DND-41 (cell line): ENCODE data around the gene SGK1.

Source experiments
- ATAC-seq: fragments of 200-7000 bp; cut with Tn5 transposase; 3 replicates; pipeline ENCODE4 v1.9.1; 2021; ENCODE audit warnings: low read depth; ENCODE audit not compliant: insufficient read depth
- DNase-seq: peaks from one replicate; pipeline ENCODE4 v3.0.0-alpha.2; 2020
- H2AFZ ChIP-seq: 2 replicates; pipeline ENCODE4 v1.6.0; 2012; ENCODE audit warnings: low read depth, low read length
- H3K27ac ChIP-seq: 2 replicates; pipeline ENCODE4 v1.5.1; 2012; ENCODE audit warnings: low read length, inconsistent platforms
- H3K27me3 ChIP-seq: fragments of 200-600 bp; sonication (generic); 2 replicates; pipeline ENCODE4 v1.6.0; 2012; ENCODE audit warnings: low read length, mild to moderate bottlenecking, inconsistent platforms; ENCODE audit not compliant: insufficient read depth, poor library complexity
- H3K36me3 ChIP-seq: 2 replicates; pipeline ENCODE4 v1.5.1; 2012; ENCODE audit warnings: low read length, inconsistent platforms; ENCODE audit not compliant: insufficient read depth
- H3K4me1 ChIP-seq: 2 replicates; pipeline ENCODE4 v1.5.1; 2012; ENCODE audit warnings: mild to moderate bottlenecking, low read length; ENCODE audit not compliant: insufficient read depth
- H3K4me2 ChIP-seq: 2 replicates; pipeline ENCODE4 v1.6.0; 2012; ENCODE audit warnings: mild to moderate bottlenecking, moderate library complexity, low read length, inconsistent platforms; ENCODE audit not compliant: insufficient read depth
- H3K4me3 ChIP-seq, 2 experiments: fragments of 200-600 bp in 1 of 2; shearing (Covaris generic) in 1 of 2; 2 replicates each; pipeline ENCODE4 v1.5.1; 2012 to 2016; ENCODE audit warnings: inconsistent platforms in 2 of 2, low read length in 2 of 2, mild to moderate bottlenecking in 2 of 2, low read depth in 1 of 2, moderate library complexity in 1 of 2
- H3K79me2 ChIP-seq: 2 replicates; pipeline ENCODE4 v1.6.0; 2012; ENCODE audit warnings: low read length, inconsistent platforms; ENCODE audit not compliant: insufficient read depth
- H3K9ac ChIP-seq: 2 replicates; pipeline ENCODE4 v1.6.0; 2012; ENCODE audit warnings: low read depth, mild to moderate bottlenecking, inconsistent platforms, low read length, moderate library complexity
- H3K9me3 ChIP-seq: 2 replicates; pipeline ENCODE4 v1.5.1; 2012; ENCODE audit warnings: low read length, moderate library complexity, mild to moderate bottlenecking, inconsistent platforms; ENCODE audit not compliant: insufficient read depth, severe bottlenecking
- H4K20me1 ChIP-seq: 2 replicates; pipeline ENCODE4 v1.6.0; 2012; ENCODE audit warnings: low read length; ENCODE audit not compliant: insufficient read depth
- EZH2 ChIP-seq: IDR thresholded peaks from 3 replicates; pipeline ENCODE4 v1.6.1; 2012; ENCODE audit warnings: borderline replicate concordance, low read depth, mild to moderate bottlenecking, moderate library complexity, low read length, inconsistent platforms; ENCODE audit not compliant: severe bottlenecking
- TF ChIP-seq, protein P1 (sequence below): IDR thresholded peaks from 2 replicates; pipeline ENCODE4 v1.5.1; 2012; ENCODE audit warnings: borderline replicate concordance, low read length, moderate library complexity, mild to moderate bottlenecking; ENCODE audit not compliant: poor library complexity, severe bottlenecking; ENCODE audit errors: extremely low read depth

SGK1 gene

DNA sequence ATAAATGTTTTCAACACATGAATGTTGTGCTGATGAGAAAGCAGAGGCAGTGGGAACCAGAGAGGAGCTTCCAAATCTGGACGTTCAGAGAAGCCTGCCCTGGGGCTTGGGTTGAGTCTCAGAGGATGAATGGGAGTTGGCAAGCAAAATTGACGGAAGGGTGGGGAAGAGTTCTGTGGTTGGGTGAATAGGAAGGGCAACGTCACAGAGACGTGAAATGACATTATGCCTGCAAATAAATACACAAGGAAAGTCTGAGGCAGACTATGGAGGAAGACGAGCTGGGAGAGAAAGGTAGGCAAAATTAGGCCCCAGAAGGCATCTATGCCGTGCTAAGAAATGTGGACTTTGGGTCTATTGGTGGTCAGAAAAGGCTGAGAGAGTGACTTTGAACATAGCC, 25.2 kb upstream of the SGK1 start:
- Histone ChIP-seq H3K79me2 (no peaks in the 10 kb centered on the region), H3K4me2 (no peak overlapping the region), H2AFZ (no peak overlapping the region), H3K36me3 (no peaks in the 10 kb centered on the region), H4K20me1 (no peaks in the 10 kb centered on the region), H3K4me1 (no peaks in the 10 kb centered on the region), H3K27ac (no peak overlapping the region), H3K9ac (no peak overlapping the region), H3K9me3 (no peaks in the 10 kb centered on the region), H3K4me3 (no peak overlapping the region), H3K27me3 (no peaks in the 10 kb centered on the region)
- DNase-seq (no peak), ATAC-seq (no peak)
- TF ChIP-seq EZH2 = no peak
- TF ChIP-seq, protein P1, sequence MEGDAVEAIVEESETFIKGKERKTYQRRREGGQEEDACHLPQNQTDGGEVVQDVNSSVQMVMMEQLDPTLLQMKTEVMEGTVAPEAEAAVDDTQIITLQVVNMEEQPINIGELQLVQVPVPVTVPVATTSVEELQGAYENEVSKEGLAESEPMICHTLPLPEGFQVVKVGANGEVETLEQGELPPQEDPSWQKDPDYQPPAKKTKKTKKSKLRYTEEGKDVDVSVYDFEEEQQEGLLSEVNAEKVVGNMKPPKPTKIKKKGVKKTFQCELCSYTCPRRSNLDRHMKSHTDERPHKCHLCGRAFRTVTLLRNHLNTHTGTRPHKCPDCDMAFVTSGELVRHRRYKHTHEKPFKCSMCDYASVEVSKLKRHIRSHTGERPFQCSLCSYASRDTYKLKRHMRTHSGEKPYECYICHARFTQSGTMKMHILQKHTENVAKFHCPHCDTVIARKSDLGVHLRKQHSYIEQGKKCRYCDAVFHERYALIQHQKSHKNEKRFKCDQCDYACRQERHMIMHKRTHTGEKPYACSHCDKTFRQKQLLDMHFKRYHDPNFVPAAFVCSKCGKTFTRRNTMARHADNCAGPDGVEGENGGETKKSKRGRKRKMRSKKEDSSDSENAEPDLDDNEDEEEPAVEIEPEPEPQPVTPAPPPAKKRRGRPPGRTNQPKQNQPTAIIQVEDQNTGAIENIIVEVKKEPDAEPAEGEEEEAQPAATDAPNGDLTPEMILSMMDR = no peak

DNA sequence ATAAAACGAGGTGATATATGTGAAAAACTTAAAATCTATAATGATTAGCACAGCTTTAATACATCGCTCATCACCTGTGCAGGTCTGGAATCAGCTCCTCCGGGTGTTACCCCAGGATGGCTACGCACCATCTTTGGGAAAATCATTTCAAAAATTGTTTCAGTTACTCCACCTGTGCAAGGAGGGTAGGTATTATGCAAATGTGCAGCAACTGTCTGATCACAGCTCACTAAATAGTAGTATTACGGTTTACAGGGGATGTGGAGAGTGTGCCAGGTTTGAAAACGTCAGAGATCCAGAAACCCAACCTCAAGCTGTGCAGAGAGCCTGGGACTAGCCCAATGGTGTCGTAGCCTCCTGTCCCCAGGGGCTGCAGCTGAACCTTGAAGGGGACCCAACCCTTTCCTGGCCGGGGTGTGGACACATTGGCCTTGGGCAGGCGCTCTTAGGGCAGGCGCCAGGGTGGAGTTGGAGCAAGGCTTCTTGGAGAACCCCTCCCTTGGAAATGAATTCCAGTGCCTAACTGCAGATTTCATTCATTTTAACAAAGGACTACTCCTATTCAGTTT, 24.2 kb upstream of the SGK1 start:
- Histone ChIP-seq H3K27ac (no peak overlapping the region), H3K9ac (no peak overlapping the region), H3K27me3 (no peaks in the 10 kb centered on the region), H3K4me1 (no peaks in the 10 kb centered on the region), H2AFZ (no peak overlapping the region), H3K79me2 (no peaks in the 10 kb centered on the region), H3K4me3 (no peak overlapping the region), H4K20me1 (no peaks in the 10 kb centered on the region), H3K4me2 (no peak overlapping the region), H3K36me3 (no peaks in the 10 kb centered on the region), H3K9me3 (no peaks in the 10 kb centered on the region)
- ATAC-seq (no peak), DNase-seq (no peak)
- TF ChIP-seq, protein P1 = no peak
- no peak for TF ChIP-seq EZH2

DNA sequence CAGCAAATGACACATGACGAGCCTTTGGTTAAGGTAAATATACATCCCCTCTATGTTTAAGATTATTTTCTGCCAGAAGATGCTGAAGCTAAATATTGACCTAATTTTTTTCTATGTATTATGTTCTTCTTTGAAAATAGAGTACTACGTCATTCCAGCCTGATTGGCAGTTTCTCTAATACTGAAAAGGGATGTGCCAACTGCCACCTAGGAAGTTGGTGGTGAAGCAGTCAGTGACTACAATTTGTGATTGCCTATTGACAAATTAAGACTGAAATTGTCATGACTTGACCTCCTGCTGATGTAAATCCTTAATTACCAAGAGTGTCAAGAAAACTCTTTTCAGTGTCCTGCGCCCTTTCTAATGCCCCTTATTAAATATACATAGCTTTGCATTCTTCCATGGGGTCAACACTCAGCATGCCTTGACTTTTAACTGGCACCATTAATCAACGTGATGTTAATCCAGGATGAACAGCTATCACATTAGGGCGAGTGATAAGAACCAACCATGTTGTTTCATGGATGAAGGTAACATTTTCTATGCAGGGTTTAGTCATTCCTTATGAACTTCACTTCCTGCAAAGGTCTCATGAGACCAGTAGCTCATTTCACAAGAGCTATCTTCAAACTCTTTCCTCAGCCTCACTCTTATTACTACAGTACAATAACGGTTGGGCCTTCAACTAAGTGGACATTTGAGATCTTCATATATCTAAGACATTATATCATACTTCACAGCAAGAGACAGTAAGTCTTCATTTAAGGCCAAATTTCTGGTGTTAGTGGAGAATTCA, 22.5 kb upstream of the SGK1 start:
- no peak overlapping the region for H3K9ac ChIP-seq
- no peak for DNase-seq
- no peak overlapping the region for H3K4me3 ChIP-seq
- TF ChIP-seq EZH2 = no peak
- TF ChIP-seq, protein P1 = no peak
- no peak overlapping the region for H3K27ac ChIP-seq
- ATAC-seq = no peak
- no peaks in the 10 kb centered on the region for H3K9me3 ChIP-seq
- H2AFZ ChIP-seq = no peak overlapping the region
- H3K4me2 ChIP-seq = no peak overlapping the region
- H3K4me1 ChIP-seq = no peaks in the 10 kb centered on the region
- no peaks in the 10 kb centered on the region for H3K79me2 ChIP-seq
- H3K27me3 ChIP-seq = no peaks in the 10 kb centered on the region
- H3K36me3 ChIP-seq = no peaks in the 10 kb centered on the region
- no peaks in the 10 kb centered on the region for H4K20me1 ChIP-seq
